HG03558 (cell line): Measurements from ENCODE around the gene CAGE1.

Source experiments
- ATAC-seq: cut with Tn5 transposase; IDR thresholded peaks from one replicate; pipeline ENCODE4 v1.9.1; 2021; ENCODE audit warnings: moderate number of reproducible peaks; ENCODE audit not compliant: unreplicated experiment; ENCODE audit errors: extremely low read depth

CAGE1 gene

DNA sequence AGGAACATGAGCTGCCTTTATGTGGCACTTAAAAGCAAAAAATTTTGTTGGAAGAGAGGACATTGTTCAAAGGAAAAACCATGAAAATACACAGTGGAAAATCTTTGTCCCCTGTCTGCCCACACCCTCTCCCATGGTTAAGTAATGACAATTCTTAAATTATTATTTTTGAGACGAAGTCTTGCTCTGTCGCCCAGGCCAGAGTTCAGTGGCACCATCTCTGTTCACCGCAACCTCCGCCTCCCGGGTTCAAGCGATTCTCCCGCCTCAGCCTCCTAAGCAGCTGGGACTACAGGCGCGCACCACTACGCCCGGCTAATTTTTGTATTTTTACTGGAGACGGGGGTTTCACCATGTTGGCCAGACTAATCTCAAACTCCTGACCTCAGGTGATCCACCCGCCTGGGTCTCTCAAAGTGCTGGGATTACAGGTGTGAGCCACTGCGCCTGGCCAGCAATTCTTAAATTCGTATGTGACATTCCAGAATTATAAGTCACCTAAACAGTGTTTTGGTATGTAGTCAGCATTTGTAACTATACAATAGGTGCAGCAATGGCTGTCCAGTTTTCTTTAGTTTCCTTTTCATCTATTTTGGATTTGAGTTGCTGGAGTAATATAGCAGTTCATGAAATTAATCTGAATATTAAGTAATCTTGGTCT lies 75.9 kb downstream of the CAGE1 start:
- ATAC-seq: no peak

DNA sequence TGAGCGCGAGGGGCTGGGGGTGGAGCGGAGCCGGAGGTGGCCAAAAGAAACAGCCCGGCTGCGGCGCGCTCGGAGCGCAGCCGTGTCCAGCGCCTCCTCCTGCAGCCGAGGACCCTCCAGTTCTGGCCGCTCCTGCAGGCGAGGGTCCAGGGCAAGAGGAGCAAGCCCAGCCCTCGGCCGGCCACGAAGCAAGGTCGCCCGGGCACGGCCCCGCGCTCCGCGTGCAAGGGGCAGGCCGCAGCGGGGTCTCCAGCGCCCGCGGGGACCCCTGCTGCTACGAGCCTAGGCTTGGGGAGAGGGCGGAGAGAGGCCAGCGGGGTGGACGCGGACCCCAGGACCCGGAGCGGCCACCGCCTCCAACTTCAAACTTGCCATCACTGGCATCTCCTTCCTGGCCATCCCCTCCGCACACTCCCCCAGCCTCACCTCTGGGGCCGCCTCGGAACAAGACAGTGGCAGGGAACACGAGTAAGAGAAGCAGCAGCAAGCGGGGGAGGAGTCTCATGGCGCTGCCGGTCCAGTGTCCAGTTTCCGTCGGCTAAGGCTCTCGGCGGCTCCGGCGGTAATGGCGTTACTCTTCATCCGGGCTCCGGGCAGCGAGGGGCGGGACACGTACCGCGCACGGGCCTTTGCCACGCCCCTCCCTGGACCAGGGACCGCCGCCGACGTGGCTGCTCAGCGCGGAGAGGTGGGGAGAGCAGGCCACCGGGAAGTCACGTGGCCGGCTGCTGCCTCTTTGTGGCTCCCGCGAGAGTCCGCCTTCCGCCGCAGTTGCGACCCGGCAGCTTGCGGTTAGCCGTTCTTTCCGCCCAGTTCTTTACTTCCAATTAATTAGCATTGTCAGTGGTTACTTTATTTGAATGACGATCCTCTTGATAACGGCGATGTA lies 76.7 kb downstream of the CAGE1 start, which contains the start of gene SSR1:
SSR1 (minus strand) TSS at position 584 of the 889 bp plus-strand sequence; CDS start at position 505, 79 bp downstream.
- peak; percentile 93 for ATAC-seq

DNA sequence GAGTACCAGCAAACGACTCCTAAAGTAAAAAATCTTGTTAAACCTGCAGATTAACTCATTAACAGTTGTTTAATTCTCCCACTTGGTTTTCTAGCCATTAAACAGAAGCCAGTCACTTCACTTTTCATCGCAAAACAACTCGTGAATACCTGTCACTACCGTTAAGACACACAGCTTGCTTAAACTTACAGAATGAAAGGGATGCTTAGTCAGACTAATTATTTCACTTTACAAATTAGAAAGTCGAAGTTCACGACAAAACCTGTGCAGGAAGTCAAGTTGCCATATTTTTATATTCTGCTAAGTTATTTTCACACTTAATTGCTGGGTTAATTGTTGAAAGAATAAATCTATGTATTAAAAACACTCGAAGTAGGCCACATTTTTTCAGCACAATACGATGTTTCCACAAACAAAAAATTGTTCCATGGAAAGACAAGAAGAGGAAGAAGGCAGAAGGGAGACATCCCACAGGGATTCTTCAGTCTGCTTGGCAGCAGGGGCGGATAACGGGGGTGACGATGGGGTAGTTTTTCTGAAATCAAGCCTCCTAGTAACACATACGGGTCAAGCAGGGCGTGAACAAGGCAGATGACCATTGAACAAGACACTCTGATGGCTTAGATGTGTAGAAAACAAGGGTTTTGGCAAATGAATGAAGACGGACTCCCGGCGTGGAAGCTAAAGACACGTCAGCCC lies 77.5 kb downstream of the CAGE1 start:
- no peak for ATAC-seq

DNA sequence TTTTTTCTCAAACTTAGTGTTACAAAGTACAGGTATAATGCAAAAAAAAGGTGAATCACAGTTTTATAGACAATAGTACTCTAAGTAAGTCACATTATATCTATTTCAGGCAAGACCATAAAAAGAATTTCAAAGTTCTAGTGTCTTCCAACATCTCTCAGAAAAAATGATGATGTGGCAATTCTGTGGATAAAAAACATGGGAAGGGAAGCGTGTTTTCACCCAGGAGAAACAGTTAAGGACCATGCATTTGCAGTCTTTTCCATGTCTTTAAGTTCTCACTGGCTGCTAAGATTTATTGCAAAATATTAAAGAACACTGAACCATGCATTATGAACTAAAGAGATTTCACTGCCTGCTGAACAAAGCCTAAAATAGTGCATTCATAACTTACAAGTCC lies 78.4 kb downstream of the CAGE1 start:
- ATAC-seq: no peak

DNA sequence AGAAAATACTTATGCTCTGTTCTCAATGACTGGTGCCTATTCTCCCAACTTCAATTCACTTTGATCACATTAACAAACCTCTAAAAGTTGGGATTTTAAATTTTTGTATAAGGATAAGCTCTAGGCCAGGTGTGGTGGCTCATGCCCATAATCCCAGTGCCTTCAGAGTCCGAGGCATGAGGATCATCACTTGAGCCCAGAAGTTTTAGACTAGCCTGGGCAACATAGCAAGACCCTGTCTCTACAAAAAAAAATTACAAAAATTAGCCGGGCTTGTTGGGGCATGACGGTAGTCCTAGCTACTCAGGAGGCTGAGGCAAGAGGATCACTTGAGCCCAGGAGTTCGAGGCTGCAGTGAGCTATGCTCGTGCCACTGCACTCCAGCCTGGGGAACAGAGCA lies 80.5 kb downstream of the CAGE1 start:
- ATAC-seq: no peak

DNA sequence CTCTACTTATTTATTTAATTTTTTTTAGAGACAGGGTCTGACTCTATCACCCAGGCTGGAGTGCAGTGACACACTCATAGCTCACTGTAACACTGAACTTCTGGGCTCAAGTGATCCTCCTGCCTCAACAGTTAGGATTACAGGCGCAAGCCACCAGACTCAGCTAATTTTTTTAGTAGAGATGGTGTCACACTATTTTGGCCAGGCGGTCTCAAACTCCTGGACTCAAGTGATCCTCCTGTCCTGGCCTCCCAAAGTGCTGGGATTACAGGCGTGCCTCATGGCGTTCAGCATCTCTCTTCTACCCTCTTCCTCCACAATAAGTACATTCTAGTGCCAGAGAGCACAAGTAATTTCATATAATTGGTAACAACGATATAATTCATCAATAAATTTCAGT lies 82.0 kb downstream of the CAGE1 start:
- no peak for ATAC-seq

DNA sequence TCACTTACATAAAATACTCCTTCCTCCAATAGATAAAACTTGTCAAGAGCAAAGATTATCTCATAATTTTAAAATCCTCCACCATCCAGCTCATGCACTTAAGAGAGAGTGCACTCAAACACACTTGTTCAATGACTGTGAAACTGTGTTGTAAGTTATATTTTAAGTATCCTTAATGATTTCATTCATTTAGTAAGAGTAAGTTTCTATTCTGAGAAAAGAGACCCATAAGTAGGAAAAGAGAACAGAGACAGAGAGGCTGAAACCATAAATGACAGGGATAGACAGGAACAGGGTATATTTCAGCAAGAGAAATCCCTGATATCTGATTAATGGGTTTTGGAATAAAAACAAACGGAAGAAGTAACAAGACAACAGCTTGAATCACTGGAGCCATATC lies 84.7 kb downstream of the CAGE1 start:
- ATAC-seq: no peak

DNA sequence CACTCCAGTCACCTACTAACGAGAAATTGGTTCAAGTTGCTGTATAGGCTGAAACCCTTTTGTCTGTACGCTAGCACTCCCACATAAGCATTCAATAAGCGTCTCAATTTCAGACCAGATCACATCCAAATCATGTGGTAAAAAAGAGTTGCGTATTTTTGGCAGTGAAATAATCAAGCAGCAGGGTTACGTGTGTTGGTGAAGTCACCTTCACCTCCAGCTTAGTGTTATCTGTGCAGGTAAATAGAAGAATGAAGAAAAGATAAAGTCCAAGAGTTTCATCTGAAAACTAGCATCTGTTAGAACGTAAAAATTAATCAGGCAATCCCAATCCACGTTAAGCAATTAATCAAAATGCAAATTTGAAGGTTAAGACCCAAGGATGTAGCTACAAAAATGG lies 87.8 kb downstream of the CAGE1 start:
- ATAC-seq: no peak

DNA sequence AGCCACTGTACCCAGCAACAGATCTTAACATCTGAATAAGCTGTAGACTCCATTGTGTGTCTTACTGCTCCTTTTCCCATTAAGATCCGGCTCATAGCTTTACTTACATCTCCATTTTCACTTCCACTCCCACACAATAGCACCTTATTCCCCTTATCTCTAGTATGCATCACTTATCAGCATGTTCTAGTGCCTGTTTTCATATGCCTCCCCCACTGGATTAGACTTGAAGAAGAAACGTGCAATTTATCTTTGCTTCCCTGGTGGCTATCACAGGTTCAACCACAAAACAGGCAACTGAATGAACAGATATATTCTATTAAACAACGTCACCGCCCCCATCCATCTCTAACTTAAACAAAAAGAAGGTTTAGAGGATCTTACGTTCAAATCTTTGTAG lies 88.6 kb downstream of the CAGE1 start:
- no peak for ATAC-seq

DNA sequence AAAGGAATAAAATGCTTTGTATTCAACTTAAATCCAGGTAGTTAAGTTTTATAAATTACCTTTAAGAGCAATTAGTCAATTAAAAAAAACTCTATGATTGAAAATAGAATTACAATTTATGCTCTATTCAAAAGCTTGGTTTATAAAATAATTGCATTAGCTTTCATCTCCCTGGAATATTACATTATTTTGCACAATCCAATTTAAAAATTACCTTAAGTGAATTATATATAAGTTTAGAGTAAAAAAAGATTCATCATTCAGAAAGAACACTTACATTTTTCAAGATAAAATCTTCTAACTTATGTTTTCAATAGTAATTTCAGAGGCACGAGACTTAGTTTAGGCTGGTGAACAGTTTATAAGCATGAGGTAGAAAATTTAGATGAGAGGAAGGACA lies 91.4 kb downstream of the CAGE1 start:
- no peak for ATAC-seq

DNA sequence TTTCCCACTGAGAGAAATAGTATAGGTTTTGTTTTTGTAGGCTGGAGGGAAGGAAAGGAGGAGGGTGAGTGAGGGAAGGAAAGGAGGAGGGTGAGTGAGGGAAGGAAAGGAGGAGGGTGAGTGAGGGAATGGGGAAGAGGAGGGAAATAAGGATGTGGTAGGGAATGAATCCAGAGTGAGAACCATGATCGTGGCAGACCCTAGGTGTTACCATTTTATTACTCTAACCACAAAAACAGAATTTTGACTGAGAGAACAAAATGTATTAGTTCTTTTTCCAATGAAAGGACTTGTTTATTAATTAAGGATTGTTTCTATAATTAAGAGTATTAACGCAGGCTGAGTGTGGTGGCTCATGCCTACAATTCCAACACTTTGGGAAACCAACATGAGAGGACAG lies 92.9 kb downstream of the CAGE1 start:
- no peak for ATAC-seq

DNA sequence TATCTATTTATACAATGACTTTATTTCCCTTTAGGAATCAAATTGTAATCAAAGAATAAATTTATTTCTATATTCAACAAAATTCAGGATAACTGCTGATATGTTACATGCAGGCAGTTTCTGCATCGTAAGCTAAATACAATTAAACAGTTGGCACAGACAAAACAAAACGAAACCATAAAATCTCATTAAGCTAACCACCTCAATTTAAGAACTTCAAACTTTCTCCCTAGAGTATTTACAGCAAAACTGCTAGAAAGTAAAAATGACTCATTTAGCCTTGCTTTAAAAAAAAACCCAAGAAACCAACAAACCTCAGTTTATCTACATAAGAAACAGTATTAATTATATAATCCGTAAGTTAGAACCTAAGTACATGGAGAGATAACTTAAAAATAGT lies 93.6 kb downstream of the CAGE1 start:
- ATAC-seq: no peak

DNA sequence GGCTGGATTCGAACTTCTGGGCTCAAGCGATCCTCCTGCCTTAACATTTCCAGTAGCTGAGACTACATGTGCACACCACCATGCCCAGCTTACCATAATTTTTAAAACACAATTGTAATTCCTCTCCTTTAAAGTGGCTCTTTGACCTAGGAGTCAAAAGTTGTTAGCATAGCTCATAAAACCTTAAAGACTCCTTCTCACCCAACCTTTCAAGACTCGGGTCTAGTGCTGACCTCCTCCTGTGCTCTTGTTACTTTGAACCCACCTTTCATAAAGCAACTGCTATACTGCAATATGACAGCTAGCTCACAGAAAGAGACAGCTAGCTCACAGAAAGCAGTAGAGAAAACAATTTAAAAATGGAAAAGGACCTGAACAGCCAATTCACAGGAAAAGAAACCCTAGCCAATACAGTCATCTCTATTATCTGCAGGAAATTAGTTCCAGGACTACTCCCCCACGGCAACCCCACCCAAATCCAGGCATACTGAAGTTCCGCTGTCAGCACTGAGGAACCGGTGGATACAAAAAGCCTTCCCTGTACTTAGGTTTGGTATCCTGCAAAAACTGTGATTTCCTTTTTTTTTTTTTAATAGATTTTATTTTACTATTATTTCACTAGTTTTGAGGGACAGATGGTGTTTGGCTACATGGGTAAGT lies 96.8 kb downstream of the CAGE1 start:
- ATAC-seq: no peak

DNA sequence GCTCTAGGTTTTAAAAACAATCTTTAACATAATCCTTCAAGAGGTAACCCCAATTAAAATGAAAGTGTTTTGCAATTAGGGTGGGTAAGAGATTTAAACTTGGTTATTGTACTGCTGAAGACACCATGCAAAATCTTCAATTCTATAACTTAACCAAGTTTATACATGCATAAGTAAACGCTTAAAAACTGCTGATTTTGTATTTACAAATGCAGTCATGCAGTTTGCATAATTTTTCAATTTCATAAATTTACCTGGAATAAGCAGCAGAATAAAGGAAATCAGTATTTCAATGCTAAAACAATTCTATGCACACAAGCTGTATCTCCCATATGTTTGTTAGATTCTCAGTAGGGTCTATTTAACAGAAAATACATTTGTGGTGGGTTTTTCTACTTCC lies 99.5 kb downstream of the CAGE1 start:
- no peak for ATAC-seq

DNA sequence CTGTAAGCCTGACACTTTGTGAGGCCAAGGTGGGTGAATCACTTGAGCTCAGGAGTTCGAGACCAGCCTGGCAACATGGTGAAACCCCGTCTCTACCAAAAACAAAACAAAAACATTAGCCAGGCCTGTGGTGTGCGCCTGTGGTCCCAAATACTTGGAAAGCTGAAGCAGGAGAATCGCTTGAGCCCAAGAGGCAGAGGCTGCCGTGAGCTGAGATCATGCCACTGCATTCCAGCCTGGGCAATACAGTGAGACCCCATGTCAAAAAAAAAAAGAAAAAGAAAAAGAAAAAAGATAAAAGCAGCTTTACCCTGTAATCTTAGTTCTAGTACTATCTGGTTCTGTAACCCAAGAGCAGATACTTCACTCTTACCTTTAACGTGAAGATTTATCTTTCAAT lies 104.1 kb downstream of the CAGE1 start:
- ATAC-seq: no peak

DNA sequence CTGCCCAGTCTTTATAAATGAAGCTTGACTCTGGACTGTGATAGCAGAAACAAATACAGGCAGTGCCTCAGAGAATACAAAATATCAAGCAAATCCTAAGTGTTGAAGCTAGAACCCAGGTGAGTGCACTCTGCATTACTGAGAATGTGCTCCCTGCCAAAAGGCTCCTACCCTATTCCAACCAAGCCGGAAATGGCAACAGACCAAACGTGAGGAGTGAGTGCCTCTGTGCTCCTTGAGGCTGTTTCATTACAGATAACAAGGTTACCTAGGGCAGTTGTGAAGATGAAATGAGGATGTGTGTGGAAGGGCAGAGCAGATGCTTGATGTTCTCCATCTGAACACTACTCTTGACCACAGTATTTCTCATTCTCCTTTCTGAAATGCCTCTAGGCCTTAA lies 105.9 kb downstream of the CAGE1 start:
- ATAC-seq: no peak

DNA sequence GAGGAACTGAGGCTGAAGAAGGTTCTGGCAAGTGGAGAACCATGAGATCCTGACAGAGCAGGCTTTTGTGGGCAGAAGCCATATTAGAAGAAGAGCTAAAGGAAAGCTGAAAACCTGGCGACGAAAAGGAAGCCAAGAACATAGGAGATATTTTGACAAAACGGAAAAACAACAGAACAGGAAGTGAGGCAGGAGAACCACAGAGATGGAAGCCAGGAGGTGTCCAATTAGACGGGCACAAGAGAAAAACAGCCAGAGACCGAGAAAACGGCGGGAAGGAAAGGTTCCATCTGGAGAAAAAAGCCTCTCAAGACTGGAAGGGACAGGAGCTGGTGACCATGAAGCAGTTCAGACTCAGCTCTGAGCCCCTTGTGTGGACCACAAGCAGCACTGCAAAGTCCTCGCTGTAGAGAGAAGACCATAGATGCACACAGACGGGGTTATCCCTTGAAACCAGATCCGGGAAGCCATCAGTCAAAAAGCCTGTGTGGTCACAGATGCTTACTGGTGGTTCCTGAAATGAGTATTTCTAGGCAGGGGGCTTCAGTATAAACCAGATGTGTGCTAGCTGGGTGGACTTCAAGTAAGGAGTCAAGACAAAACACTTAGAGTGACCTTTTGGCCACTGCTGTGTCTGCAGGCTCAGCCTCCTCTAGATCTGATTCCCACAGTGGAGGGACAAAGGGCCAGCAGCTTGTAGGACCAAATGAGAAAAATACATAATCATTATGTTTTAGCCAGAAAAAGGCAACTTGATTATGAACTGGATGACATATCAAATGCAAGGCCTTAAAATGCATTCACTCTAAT lies 107.2 kb downstream of the CAGE1 start:
- no peak for ATAC-seq
